Bronchial smooth muscle cell (primary cell): ENCODE results near the gene PRR12. TPM values are rescaled to one million over a fixed set of nuclear protein-coding genes. Genes with fewer than 3 reads are reported as not detected.

Experiments used
- total RNA-seq: library from RNA; depleted of rRNA; stranded (reverse); fragments of >200 nt; gene quantifications from 2 replicates; pipeline ENCODE4 v1.2.1, GENCODE V29; 2014

Gene PRR12
- total RNA-seq: 1.2 and 1.3 TPM in 2 replicates

GRCh38 chr19:49590971-49591730 is at the start of gene PRR12:
TSS of gene PRR12 (plus strand) at chr19:49591182. CDS start at chr19:49591655, 473 bp downstream.

DNA sequence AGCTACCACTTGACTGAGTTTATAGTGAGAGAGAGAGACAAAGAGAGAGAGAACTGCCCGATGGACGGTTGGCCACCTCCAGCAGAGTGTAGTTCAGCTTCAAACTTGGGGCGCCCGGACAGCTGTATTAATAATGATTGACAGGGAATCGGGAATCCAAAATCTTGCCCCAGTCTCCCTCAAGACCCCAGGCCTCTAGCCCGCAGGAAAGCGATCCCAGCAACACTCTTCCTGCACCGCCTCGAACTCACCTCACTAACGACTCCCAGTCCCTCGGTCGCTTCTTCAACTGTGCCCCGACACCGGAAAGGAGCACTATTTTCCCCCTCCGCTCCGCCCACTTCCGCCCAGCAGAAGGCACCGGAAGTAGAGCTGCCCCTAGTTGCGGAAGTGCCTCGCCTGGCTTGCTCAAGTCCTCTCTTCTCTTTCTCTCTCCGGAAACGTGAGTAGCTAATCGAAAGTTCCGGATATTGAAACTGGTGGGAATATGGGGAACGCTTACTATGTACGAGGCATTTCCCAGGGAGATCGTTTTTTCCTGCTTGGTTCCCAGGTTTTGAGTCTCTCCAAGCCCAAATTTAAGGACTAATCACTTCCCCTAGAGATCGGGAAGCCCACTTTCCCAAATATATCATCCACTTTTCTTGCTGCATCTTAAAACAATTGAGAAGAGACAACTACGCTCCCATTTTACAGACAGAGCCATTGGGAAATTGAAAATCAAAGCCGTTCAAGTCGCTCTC is 10.5 kb upstream of the PRR12 start, which contains the start of gene NOSIP:
Gene NOSIP, minus strand, starts transcription at position 293 of the 743 bp plus-strand sequence. CDS start 19,865 bp downstream, outside the sequence.

GRCh38 chr19:49581007-49581508 is 9.9 kb upstream of the PRR12 start, which contains the start of gene PRRG2:
TSS of gene PRRG2 (plus strand) at chr19:49581316. CDS start at chr19:49583220, 1,904 bp downstream.

DNA sequence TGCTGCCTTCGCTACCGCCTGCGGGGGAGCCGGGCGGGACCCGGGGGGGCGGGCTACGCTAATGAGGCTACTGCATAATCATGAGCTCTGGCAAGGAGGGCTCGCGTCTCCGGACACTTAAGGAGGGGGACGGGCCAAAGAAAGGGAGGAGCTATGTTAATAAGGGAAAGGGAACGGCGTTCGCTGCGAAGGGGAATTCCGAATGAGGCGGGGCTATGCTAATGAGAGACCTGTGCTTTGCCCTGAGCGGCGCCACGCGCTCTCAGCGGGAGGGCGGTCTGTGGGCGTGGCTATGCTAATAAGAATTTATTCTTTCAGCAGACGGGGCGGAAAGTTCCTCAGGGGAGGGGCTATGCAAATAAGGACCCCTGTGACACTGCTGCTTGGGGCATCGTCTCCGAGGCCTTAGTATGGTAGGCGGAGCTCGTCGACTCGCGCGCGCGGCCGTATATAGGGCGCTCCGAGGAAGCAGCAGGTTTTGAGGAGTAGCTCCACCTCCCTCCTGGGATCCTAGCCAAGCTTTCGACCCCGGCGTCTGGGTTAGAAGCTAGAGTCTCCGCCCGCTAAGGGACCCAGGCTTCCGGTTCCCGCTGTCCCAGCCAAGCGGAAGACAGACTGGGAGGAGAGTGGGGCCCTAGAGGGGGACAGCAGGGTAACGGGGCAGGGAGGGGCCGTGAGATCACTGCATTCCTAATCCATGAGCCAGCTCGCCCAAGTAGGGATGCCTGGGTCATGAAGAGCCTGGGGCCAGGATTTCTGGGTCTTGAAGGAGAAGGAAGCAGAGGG is 49.3 kb downstream of the PRR12 start, which contains the start of gene RRAS:
Gene RRAS, minus strand, starts transcription at position 31 of the 786 bp plus-strand sequence. CDS start 45 bp downstream, outside the sequence.

DNA sequence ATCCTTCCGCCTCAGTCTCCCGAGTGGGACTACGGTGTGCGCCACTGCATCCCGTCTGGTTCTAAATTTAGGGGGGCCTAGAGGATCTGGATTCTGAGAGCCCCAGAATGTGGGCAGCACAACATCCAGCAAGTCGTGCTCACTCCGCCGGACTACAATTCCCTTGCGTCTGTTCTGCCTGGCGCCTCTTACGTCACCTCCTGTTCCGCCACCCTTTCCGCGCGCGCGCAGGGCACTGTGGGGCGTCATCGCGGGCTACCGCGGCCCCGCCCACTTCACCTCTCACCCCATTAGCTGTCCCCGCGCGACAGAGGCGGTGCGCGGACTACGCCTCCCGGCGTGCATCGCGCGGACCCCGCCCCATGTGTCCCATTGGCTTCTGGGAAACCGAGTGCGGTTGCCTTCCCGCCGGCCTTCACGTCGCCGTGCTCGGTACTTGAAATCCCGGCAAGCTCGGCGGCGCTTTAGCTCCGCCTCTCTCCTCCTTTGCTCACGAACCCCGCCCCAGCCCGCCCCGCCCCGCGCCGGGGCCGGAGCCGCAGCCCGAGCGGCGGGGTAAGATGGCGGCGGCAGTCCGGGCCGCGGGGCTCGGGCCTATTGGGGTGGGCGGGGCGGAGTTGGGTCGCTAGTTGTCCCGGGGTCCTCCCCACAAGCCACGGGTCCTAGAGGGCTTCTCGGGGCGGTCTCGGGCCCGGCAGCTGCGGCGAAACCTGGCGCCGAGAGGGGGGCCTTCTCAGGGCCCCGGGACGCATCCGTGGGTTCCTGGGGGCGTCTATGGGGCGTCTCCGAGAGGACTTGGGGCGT is 50.9 kb downstream of the PRR12 start, which contains the start of gene SCAF1:
Gene SCAF1, plus strand, starts transcription at position 522 of the 804 bp plus-strand sequence. CDS start 2,818 bp downstream, outside the sequence.

GRCh38 chr19:49665351-49666119 is 74.6 kb downstream of the PRR12 start, which contains the start of the genes BCL2L12 and IRF3:
TSS of gene BCL2L12 (plus strand) at chr19:49665933. CDS start at chr19:49666693, 760 bp downstream.
TSS of gene IRF3 (minus strand) at chr19:49665857. CDS start at chr19:49664838, 1,019 bp downstream.

Other genes starting within 250 kb of the PRR12 start
- gene TEAD2, start 228.8 kb upstream of the PRR12 start, total RNA-seq: 17.2 and 18.5 TPM in 2 replicates
- gene DKKL1, start 227.3 kb upstream of the PRR12 start, total RNA-seq: 0.16 and 0.26 TPM in 2 replicates
- not detected in 2 replicates for gene KASH5, start 202.9 kb upstream of the PRR12 start, total RNA-seq
- gene PTH2, start 167.7 kb upstream of the PRR12 start, total RNA-seq: not detected in 2 replicates
- not detected in 2 replicates for gene GFY, start 165.8 kb upstream of the PRR12 start, total RNA-seq
- under 0.01 and 0.16 TPM in 2 replicates for gene SLC17A7, start 149.7 kb upstream of the PRR12 start, total RNA-seq
- gene PIH1D1, start 139.4 kb upstream of the PRR12 start, total RNA-seq: 101 and 120 TPM in 2 replicates
- 21.6 and 26.2 TPM in 2 replicates for gene ALDH16A1, start 138.0 kb upstream of the PRR12 start, total RNA-seq
- 4.9 and 5.3 TPM in 2 replicates for gene FLT3LG, start 117.0 kb upstream of the PRR12 start, total RNA-seq
- gene RPL13A, start 103.6 kb upstream of the PRR12 start, total RNA-seq: 2,925 and 3,389 TPM in 2 replicates
- 3,049 and 4,360 TPM in 2 replicates for gene RPS11, start 94.7 kb upstream of the PRR12 start, total RNA-seq
- 46.5 and 81.8 TPM in 2 replicates for gene FCGRT, start 78.5 kb upstream of the PRR12 start, total RNA-seq
- 231 and 301 TPM in 2 replicates for gene RCN3, start 63.2 kb upstream of the PRR12 start, total RNA-seq
- gene NOSIP, start 10.6 kb upstream of the PRR12 start, total RNA-seq: 96.1 and 100 TPM in 2 replicates
- gene PRRG2, start 9.9 kb upstream of the PRR12 start, total RNA-seq: 0.32 and 1.0 TPM in 2 replicates
- gene RRAS, start 49.0 kb downstream of the PRR12 start, total RNA-seq: 40.7 and 48.1 TPM in 2 replicates
- gene SCAF1, start 51.0 kb downstream of the PRR12 start, total RNA-seq: 6.7 and 9.0 TPM in 2 replicates
- 59.2 and 59.9 TPM in 2 replicates for gene IRF3, start 74.7 kb downstream of the PRR12 start, total RNA-seq
- gene BCL2L12, start 74.8 kb downstream of the PRR12 start, total RNA-seq: 0.52 and 1.6 TPM in 2 replicates
- gene PRMT1, start 86.1 kb downstream of the PRR12 start, total RNA-seq: 314 and 403 TPM in 2 replicates
- gene ADM5, start 98.4 kb downstream of the PRR12 start, total RNA-seq: 0.17 and 0.47 TPM in 2 replicates
- gene CPT1C, start 99.9 kb downstream of the PRR12 start, total RNA-seq: 26.6 and 34.5 TPM in 2 replicates
- 0.26 and 0.32 TPM in 2 replicates for gene TSKS, start 172.1 kb downstream of the PRR12 start, total RNA-seq
- gene AP2A1, start 175.8 kb downstream of the PRR12 start, total RNA-seq: 69.2 and 78.0 TPM in 2 replicates
- gene FUZ, start 222.1 kb downstream of the PRR12 start, total RNA-seq: 28.5 and 33.1 TPM in 2 replicates
- gene MED25, start 227.1 kb downstream of the PRR12 start, total RNA-seq: 13.2 and 13.3 TPM in 2 replicates